CD4-positive, CD25-positive, alpha-beta regulatory T cell (primary cell): Measurements from ENCODE around the gene PIGN. TPM values are rescaled to one million over a fixed set of nuclear protein-coding genes. Genes with fewer than 3 reads are reported as not detected.
A peak's percentile ranks its signal among the peaks of the same experiment; 100 is the strongest.

Source experiments
- ATAC-seq, 2 donors: fragments of 150-1000 bp; cut with Tn5 transposase; one replicate each; pipeline ENCODE4 v1.10.0; 2021; ENCODE audit warnings: low read depth in 2 of 2, moderate number of reproducible peaks in 2 of 2, moderate library complexity in 1 of 2
- DNase-seq, 3 donors: peaks; one replicate each; pipeline versions ENCODE4 v3.0.0 to v3.0.0-alpha.2; 2012 to 2022; ENCODE audit warnings: mixed read lengths in 1 of 3
- H3K27ac ChIP-seq: one replicate; pipeline ENCODE4 v1.7.0; 2013; ENCODE audit warnings: mild to moderate bottlenecking, low read length; ENCODE audit not compliant: insufficient read depth, poor library complexity, severe bottlenecking
- H3K27me3 ChIP-seq: one replicate; pipeline ENCODE4 v1.7.0; 2013; ENCODE audit warnings: low read length; ENCODE audit not compliant: control insufficient read depth, insufficient read depth
- H3K36me3 ChIP-seq: one replicate; pipeline ENCODE4 v1.7.0; 2013; ENCODE audit warnings: mild to moderate bottlenecking, low read length, moderate library complexity; ENCODE audit not compliant: control insufficient read depth, insufficient read depth
- H3K4me1 ChIP-seq: 2 replicates; pipeline ENCODE4 v1.7.0; 2013; ENCODE audit warnings: mild to moderate bottlenecking, low read length; ENCODE audit not compliant: insufficient read depth, control insufficient read depth, poor library complexity, severe bottlenecking
- H3K4me3 ChIP-seq: one replicate; pipeline ENCODE4 v1.7.0; 2013; ENCODE audit warnings: low read depth, mild to moderate bottlenecking, low read length, moderate library complexity
- H3K9me3 ChIP-seq, 2 experiments: 1 replicate in 1 of 2; 2 replicates in 1 of 2; pipeline ENCODE4 v1.7.0; 2013; ENCODE audit warnings: low read length in 2 of 2, mild to moderate bottlenecking in 1 of 2, moderate library complexity in 1 of 2; ENCODE audit not compliant: control insufficient read depth in 2 of 2
- H3K27ac Mint-ChIP-seq, 3 donors: one replicate each; pipeline ENCODE4 v1.8.0; 2020 to 2022; ENCODE audit warnings: mild to moderate bottlenecking in 3 of 3, mixed read lengths in 3 of 3, moderate library complexity in 2 of 3
- H3K27me3 Mint-ChIP-seq: one replicate; pipeline ENCODE4 v1.8.0; 2022; ENCODE audit warnings: mild to moderate bottlenecking, mixed read lengths
- H3K36me3 Mint-ChIP-seq: one replicate; pipeline ENCODE4 v1.8.0; 2020; ENCODE audit warnings: mixed read lengths
- H3K4me1 Mint-ChIP-seq, 4 donors: one replicate each; pipeline ENCODE4 v1.8.0; 2020 to 2022; ENCODE audit warnings: mixed read lengths in 4 of 4, mild to moderate bottlenecking in 1 of 4
- H3K4me3 Mint-ChIP-seq, 4 donors: one replicate each; pipeline ENCODE4 v1.8.0; 2020 to 2022; ENCODE audit warnings: mild to moderate bottlenecking in 4 of 4, mixed read lengths in 4 of 4, moderate library complexity in 3 of 4
- H3K9me3 Mint-ChIP-seq, 7 donors: one replicate each; pipeline ENCODE4 v1.8.0; 2020 to 2022; ENCODE audit warnings: mixed read lengths in 7 of 7, mild to moderate bottlenecking in 3 of 7, moderate library complexity in 2 of 7
- polyA plus RNA-seq, 4 donors: library from polyadenylated mRNA; unstranded; fragments of 300-500 nt; fragmentation: Illumina TruSeq; gene quantifications; one replicate each; pipeline ENCODE4 v1.2.3, GENCODE V29; 2021
- total RNA-seq: library from RNA; stranded (reverse); gene quantifications from one replicate; pipeline ENCODE4 v1.2.3, GENCODE V29; 2022

Gene PIGN, protein sequence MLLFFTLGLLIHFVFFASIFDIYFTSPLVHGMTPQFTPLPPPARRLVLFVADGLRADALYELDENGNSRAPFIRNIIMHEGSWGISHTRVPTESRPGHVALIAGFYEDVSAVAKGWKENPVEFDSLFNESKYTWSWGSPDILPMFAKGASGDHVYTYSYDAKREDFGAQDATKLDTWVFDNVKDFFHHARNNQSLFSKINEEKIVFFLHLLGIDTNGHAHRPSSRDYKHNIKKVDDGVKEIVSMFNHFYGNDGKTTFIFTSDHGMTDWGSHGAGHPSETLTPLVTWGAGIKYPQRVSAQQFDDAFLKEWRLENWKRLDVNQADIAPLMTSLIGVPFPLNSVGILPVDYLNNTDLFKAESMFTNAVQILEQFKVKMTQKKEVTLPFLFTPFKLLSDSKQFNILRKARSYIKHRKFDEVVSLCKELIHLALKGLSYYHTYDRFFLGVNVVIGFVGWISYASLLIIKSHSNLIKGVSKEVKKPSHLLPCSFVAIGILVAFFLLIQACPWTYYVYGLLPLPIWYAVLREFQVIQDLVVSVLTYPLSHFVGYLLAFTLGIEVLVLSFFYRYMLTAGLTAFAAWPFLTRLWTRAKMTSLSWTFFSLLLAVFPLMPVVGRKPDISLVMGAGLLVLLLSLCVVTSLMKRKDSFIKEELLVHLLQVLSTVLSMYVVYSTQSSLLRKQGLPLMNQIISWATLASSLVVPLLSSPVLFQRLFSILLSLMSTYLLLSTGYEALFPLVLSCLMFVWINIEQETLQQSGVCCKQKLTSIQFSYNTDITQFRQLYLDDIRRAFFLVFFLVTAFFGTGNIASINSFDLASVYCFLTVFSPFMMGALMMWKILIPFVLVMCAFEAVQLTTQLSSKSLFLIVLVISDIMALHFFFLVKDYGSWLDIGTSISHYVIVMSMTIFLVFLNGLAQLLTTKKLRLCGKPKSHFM
- total RNA-seq (14.0 TPM), polyA plus RNA-seq (10 to 100 TPM; 11.1 to 14.6 (median 11.9) TPM)

DNA sequence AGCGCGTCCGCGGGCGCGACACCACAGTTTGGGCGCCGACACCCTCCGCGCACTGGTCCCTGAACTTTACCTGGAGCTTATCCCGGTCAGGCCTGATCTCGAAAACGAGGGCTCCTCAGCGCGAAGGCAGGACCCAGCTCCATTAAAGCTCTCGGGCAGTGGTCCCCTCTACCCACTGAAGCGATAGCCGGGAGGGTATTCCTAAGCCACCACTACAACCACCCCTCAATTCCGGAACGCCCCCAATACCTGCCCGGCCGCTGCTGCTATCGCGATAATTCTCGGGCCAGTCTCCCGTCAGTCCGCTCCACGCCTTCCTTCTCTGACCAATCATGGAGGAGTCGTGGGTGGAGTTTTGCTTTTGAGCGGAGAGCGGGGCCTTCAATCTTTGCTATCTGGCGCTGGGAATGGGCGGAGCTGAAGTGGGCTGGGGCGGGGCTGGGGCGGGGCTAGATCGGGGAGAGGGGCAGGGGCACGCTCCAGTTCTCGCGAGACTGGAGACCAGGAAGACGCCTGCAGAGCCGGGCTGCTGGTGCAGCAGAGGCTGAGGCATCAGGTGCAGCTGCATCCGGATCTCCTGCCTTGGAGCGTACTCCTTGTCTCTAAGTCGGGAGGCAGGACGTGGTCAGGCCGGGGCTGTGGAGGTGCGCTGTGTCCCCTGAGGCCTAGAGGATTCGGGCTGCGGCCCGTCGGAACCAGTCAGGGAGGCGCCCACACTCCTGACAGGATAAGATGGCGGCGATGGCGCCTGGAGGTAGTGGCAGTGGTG is at the start of gene PIGN, which contains the start of gene RELCH:
PIGN (minus strand) TSS at position 283 of the 769 bp plus-strand sequence. CDS start 25,703 bp downstream, outside the sequence.
RELCH (plus strand) TSS at position 482 of the 769 bp plus-strand sequence; CDS start at position 733, 251 bp downstream.
- Histone ChIP-seq H3K27ac (peak within 1 kb of the TSS; percentile 72), H3K4me1 (peaks cover 52% of the 10 kb centered on the region), H3K27me3 (no peaks in the 10 kb centered on the region), H3K36me3 (no peaks in the 10 kb centered on the region), H3K9me3 (no peaks in the 10 kb centered on the region), H3K4me3 (peak within 1 kb of the TSS; percentile 96)
- Mint-ChIP-seq H3K36me3 (peaks cover 12% of the 10 kb centered on the region), H3K27ac (peak within 1 kb of the TSS; percentile 88 to 99 (median 98)), H3K4me3 (peak within 1 kb of the TSS; percentile 98 to 100 (median 100)), H3K4me1 (peaks cover 23 to 72% (median 45%) of the 10 kb centered on the region in 4 donors), H3K9me3 (peaks cover 0 to 3% (median 0%) of the 10 kb centered on the region in 7 donors), H3K27me3 (peaks cover 4% of the 10 kb centered on the region)
- DNase-seq: peak; percentile 96 to 98 (median 97)
- peak; percentile 93 to 95 for ATAC-seq

DNA sequence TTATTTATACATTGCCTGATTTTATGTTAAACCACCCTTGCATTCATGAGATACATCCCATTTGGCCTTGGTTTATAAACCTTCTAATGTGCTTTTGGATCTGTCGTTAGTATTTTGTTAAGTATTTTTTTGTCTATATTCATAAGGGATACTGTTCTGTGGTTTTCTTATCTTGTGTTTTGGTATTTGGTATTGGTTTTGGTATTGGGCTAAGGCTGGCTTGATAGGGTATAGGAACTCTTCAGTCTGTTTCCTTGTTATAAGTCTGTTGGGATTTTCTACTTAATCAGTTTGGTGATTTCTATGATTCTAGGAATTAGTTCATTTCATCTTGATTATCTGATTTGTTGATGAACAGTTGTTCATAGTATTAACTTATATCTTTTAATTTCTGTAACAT is 49.4 kb upstream of the PIGN start:
- Histone ChIP-seq H3K27ac (no peak overlapping the region), H3K9me3 (no peaks in the 10 kb centered on the region), H3K36me3 (peaks cover 36% of the 10 kb centered on the region), H3K4me3 (no peak overlapping the region), H3K27me3 (no peaks in the 10 kb centered on the region), H3K4me1 (no peaks in the 10 kb centered on the region)
- Mint-ChIP-seq H3K9me3 (peaks cover 0 to 5% (median 0%) of the 10 kb centered on the region in 7 donors), H3K36me3 (peaks cover 40% of the 10 kb centered on the region), H3K4me3 (no peak overlapping the region), H3K27ac (peak overlapping the region in 2 of 3 donors; percentile 33 to 62), H3K27me3 (no peaks in the 10 kb centered on the region), H3K4me1 (peaks cover 4 to 25% (median 14%) of the 10 kb centered on the region in 4 donors)
- DNase-seq (no peak), ATAC-seq (no peak)

DNA sequence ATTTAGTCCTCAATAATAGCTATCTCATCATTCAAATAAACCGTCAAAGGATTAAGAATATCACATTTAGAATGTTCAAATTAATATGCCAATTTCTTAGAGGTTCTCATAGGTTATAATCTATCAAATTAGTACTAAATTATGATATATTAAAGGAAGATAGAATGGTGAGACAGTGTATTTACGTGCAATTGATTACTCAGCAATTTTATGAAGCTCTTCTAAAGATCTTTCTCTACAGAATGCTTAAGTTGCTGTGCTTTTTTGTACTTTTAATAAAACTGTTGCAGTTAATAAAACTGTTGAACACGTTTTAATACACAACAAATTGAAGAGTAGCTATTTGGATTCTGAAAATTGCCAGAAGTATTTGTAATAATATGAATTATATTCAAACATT is 39.2 kb upstream of the PIGN start:
- H3K27me3 ChIP-seq: no peaks in the 10 kb centered on the region
- no peak overlapping the region for H3K27ac ChIP-seq
- Mint-ChIP-seq H3K9me3 (peaks cover 0 to 5% (median 2%) of the 10 kb centered on the region in 7 donors), H3K27me3 (no peaks in the 10 kb centered on the region), H3K4me1 (peaks cover 3 to 15% (median 6%) of the 10 kb centered on the region in 4 donors), H3K36me3 (peaks cover 58% of the 10 kb centered on the region), H3K4me3 (no peak overlapping the region), H3K27ac (no peak overlapping the region)
- H3K4me1 ChIP-seq: no peaks in the 10 kb centered on the region
- H3K36me3 ChIP-seq: peaks cover 85% of the 10 kb centered on the region
- peaks cover 5% of the 10 kb centered on the region in 2 experiments for H3K9me3 ChIP-seq
- no peak overlapping the region for H3K4me3 ChIP-seq
- ATAC-seq (no peak), DNase-seq (no peak)

DNA sequence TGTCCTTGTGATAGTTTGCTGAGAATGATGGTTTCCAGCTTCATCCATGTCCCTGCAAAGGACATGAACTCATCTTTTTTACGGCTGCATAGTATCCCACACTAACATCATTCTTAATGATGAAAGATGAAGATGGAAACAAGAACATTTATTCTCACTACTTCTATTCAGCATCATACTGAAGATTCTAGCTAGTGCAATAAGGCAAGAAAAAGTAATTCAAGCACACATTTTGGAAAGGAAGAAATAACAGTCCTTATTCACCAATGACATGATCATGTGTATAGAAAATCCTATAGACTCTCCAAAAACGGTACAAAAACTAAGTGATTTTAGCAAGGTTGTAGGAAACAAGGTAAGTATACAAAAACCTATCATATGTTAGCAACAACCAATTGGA is 37.4 kb upstream of the PIGN start:
- H3K36me3 Mint-ChIP-seq: peaks cover 45% of the 10 kb centered on the region
- peaks cover 5 to 28% (median 6%) of the 10 kb centered on the region in 4 donors for H3K4me1 Mint-ChIP-seq
- H3K9me3 Mint-ChIP-seq: peaks cover 0 to 5% (median 2%) of the 10 kb centered on the region in 7 donors

DNA sequence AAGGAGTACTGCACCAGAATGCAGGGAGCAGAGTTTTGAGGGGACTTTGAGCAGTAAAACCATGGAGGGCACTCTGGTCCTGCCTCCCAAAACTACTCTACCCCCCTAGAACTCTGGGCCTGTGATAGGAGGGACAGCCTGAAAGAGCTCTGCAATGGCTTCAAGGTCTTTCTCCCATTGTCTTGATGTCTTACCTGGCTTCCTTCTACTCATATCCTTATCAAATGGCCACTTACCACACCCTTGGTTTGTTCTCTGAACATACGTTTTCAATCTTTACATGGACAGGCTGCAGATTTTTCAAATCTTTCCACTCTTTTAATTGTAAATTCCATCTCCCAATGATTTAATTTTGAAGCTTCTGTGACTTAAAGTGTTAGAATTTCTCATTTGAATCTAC is 27.9 kb upstream of the PIGN start:
- no peak overlapping the region for H3K27ac ChIP-seq
- Mint-ChIP-seq H3K36me3 (peaks cover 30% of the 10 kb centered on the region), H3K27me3 (no peaks in the 10 kb centered on the region), H3K4me1 (peaks cover 35 to 46% (median 41%) of the 10 kb centered on the region in 4 donors), H3K27ac (no peak overlapping the region), H3K4me3 (no peak overlapping the region), H3K9me3 (peaks cover 0 to 5% (median 0%) of the 10 kb centered on the region in 7 donors)
- no peak for DNase-seq
- H3K27me3 ChIP-seq: no peaks in the 10 kb centered on the region
- peaks cover 38% of the 10 kb centered on the region for H3K36me3 ChIP-seq
- ATAC-seq: peak in 1 of 2 donors; percentile 14
- H3K9me3 ChIP-seq: no peaks in the 10 kb centered on the region
- H3K4me3 ChIP-seq: no peak overlapping the region
- H3K4me1 ChIP-seq: peaks cover 2% of the 10 kb centered on the region

More for the DNA sequence above, 37.4 kb upstream of the PIGN start:
- Histone ChIP-seq H3K4me1 (peaks cover 2% of the 10 kb centered on the region), H3K27me3 (no peaks in the 10 kb centered on the region), H3K9me3 (peaks cover 5% of the 10 kb centered on the region in 2 experiments), H3K36me3 (peaks cover 71% of the 10 kb centered on the region), H3K27ac (no peak overlapping the region), H3K4me3 (no peak overlapping the region)
- Mint-ChIP-seq H3K27ac (no peak overlapping the region), H3K4me3 (no peak overlapping the region), H3K27me3 (no peaks in the 10 kb centered on the region)
- no peak for ATAC-seq
- no peak for DNase-seq

DNA sequence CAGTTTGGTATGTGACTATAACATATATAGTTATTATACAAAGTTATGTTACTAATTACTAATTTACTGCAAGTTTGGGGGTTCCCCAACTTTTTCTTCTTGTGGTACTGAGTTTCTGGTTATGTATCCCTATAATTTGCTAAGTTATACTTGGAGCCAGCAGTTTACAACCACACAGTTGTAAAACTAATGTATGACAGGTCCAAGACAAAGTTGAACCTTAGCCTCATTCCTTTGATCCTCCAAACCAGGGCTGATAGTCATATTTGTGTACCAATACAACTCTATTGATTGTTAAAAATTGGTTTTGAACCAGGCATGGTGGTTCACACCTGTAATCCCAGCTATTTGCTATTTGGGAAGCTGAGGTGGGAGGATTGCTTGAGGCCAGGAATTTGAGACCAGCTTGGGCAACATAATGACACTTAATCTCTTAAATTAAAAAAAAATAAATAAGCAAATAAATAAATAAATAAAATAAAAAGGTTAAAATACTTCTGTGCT is 24.5 kb upstream of the PIGN start:
- Mint-ChIP-seq H3K36me3 (peaks cover 37% of the 10 kb centered on the region), H3K27me3 (no peaks in the 10 kb centered on the region), H3K4me1 (peaks cover 32 to 54% (median 49%) of the 10 kb centered on the region in 4 donors), H3K4me3 (no peak overlapping the region), H3K27ac (no peak overlapping the region), H3K9me3 (peaks cover 0 to 10% (median 0%) of the 10 kb centered on the region in 7 donors)
- H3K27ac ChIP-seq: no peak overlapping the region
- H3K36me3 ChIP-seq: peaks cover 37% of the 10 kb centered on the region
- H3K9me3 ChIP-seq: no peaks in the 10 kb centered on the region
- ATAC-seq: no peak
- no peak for DNase-seq
- no peak overlapping the region for H3K4me3 ChIP-seq
- H3K4me1 ChIP-seq: no peaks in the 10 kb centered on the region
- H3K27me3 ChIP-seq: no peaks in the 10 kb centered on the region
